Fibroblast of lung (primary cell): ENCODE measurements around the gene NSG2.

ENCODE experiments used
- CTCF ChIP-seq, 2 donors: IDR thresholded peaks in 1 of 2; conservative IDR thresholded peaks in 1 of 2; 1 replicate in 1 of 2; 2 replicates in 1 of 2; pipeline ENCODE4 v1.5.1; 2011 to 2012; ENCODE audit warnings: low read length in 2 of 2, control low read depth in 1 of 2, inconsistent platforms in 1 of 2, low read depth in 1 of 2, mild to moderate bottlenecking in 1 of 2
- EZH2 ChIP-seq: IDR thresholded peaks from 2 replicates; pipeline ENCODE4 v1.5.1; 2012; ENCODE audit warnings: low read length, control low read depth, mild to moderate bottlenecking; ENCODE audit errors: missing control alignments

- TF ChIP-seq CTCF (conservative IDR thresholded peaks at IDR 0.05 in 1 of 2, IDR thresholded peaks at IDR 0.05 in 1 of 2; ENCODE audit: low read depth in 1 of 2, low read length in 2 of 2) (no peak), EZH2 (no peak)
Measured at GRCh38 chr5:174106997-174107655, 61.6 kb downstream of the NSG2 start.
